ENCODE results near the gene SLC12A4. TPM values are rescaled to one million over a fixed set of nuclear protein-coding genes. Genes with fewer than 3 reads are reported as not detected.

The SLC12A4 gene
- total RNA-seq, 6 donors from 2014 or later, result 54.6 to 276 (median 98.3) TPM

DNA sequence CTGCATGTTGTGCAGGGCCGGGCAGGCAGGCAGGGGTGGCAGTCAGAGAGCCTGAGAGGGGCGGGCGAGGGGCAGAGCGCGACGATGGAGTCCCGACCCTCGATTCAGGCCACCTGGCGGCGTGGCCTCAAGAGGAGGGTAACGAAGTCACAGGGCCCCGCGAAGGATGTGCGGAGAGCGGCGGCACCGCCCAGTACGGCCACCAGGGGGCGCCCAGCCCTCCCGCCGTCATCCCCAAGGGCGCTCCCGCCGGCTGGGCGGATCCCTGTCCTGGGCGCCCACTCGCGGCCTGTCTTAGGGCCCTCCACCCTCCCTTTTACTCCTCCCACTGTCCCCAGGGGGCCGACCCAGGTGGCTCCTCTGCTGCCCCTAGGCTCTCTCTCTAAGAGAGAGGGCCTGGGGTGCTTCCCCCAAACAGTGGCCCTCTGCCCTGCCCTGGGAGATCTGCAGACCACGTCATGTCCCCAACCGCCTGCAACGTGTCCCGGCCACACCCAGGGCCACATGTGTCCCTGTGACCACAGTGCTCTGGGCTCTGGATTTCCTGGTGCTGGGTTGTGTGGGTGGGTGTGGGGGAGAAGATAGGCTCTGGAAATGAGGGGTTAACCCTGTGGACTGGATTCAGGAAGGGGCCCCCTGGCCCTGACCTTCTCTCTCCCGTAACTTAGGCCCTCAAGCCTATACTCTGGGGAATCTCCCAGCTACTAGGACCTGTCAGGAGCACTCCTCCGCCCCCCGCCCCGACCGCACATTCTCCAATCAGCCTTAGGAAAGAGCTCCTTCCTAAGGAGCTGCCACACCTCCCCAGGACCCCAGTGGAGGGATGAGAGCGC is 25.0 kb upstream of the SLC12A4 start:
- H3K4me1 ChIP-seq, result peaks cover 14 to 30% (median 25%) of the 10 kb centered on the region in 4 donors
- H3K4me3 ChIP-seq, result peak overlapping the region in 3 of 4 donors; percentile 30 to 47 (median 36)
- no peaks in the 10 kb centered on the region for H3K27me3 ChIP-seq
- ATAC-seq (ENCODE audit: low FRiP score in 2 of 2) (peak; percentile 96 to 97), DNase-seq (peak; percentile 85 to 97)
- peak; percentile 99 to 100 (median 100) for TF ChIP-seq CTCF (IDR thresholded peaks at IDR 0.05)
- peak; percentile 43 to 53 for TF ChIP-seq POLR2AphosphoS5 (IDR thresholded peaks at IDR 0.05)
- TF ChIP-seq EP300 (IDR thresholded peaks at IDR 0.05), result no peak
- peak in 2 of 4 donors; percentile 25 to 45 for TF ChIP-seq POLR2A (IDR thresholded peaks at IDR 0.05)
- 11 to 39% methylated on average over 7 to 37 of the region's 39 CpGs for WGBS, 2 donors
- peak overlapping the region; percentile 82 to 91 (median 86) for H3K27ac ChIP-seq
- no peaks in the 10 kb centered on the region for H3K9me3 ChIP-seq
- H3K36me3 ChIP-seq, result no peaks in the 10 kb centered on the region

DNA sequence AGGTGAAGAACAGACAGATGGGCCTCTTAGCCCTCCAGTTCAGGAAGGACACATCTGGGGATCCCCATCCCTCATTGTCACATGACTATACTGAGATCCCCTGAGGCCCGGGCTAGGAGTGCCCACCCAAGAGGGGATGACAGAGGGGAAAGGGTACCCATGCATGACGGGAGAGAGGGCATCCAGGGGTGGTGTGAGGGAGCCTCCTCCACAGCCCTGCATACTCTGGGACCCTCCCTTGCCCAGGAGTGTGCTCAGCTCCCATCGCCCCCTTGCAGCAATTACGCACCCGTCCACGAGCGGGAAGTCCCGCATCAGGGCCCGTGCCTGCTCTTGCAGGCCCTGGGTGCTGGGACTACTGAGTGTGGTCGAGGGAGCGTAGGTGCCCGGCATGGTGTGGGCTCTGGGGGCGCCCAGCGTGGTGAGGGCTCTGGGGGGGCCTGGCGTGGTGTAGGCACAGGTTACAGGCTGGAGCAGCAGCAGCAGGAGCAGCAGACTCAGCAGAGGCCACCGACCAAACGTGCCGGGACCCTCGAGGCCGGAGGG is 24.3 kb upstream of the SLC12A4 start:
- 74% methylated on average over 20 of the region's 20 CpGs; no CpG with 5 or more reads in 1 of the 2 donors for WGBS, 2 donors

GRCh38 chr16:67990018-67990386 is 21.6 kb upstream of the SLC12A4 start:
- WGBS, 2 donors, result 81 to 83% methylated on average over 6 of the region's 6 CpGs
- ATAC-seq (ENCODE audit: low FRiP score in 2 of 2) (no peak), DNase-seq (no peak)
- Histone ChIP-seq H3K4me3 (no peak overlapping the region), H3K9me3 (no peaks in the 10 kb centered on the region), H3K27ac (no peak overlapping the region), H3K36me3 (no peaks in the 10 kb centered on the region), H3K27me3 (no peaks in the 10 kb centered on the region), H3K4me1 (peaks cover 23 to 36% (median 27%) of the 10 kb centered on the region in 4 donors)
- TF ChIP-seq POLR2A (IDR thresholded peaks at IDR 0.05), result no peak
- TF ChIP-seq POLR2AphosphoS5 (IDR thresholded peaks at IDR 0.05), result no peak
- TF ChIP-seq CTCF (IDR thresholded peaks at IDR 0.05), result no peak
- no peak for TF ChIP-seq EP300 (IDR thresholded peaks at IDR 0.05)

More for the DNA sequence above, 24.3 kb upstream of the SLC12A4 start:
- no peaks in the 10 kb centered on the region for H3K36me3 ChIP-seq
- no peaks in the 10 kb centered on the region for H3K9me3 ChIP-seq
- no peak for DNase-seq
- H3K27ac ChIP-seq, result peak overlapping the region; percentile 82 to 91 (median 86)
- ATAC-seq (ENCODE audit: low FRiP score in 2 of 2), result no peak
- TF ChIP-seq POLR2A (IDR thresholded peaks at IDR 0.05) (no peak), EP300 (IDR thresholded peaks at IDR 0.05) (no peak), POLR2AphosphoS5 (IDR thresholded peaks at IDR 0.05) (no peak), CTCF (IDR thresholded peaks at IDR 0.05) (no peak)
- H3K4me3 ChIP-seq, result peak overlapping the region in 3 of 4 donors; percentile 30 to 47 (median 36)
- no peaks in the 10 kb centered on the region for H3K27me3 ChIP-seq
- peaks cover 14 to 26% (median 20%) of the 10 kb centered on the region in 4 donors for H3K4me1 ChIP-seq

DNA sequence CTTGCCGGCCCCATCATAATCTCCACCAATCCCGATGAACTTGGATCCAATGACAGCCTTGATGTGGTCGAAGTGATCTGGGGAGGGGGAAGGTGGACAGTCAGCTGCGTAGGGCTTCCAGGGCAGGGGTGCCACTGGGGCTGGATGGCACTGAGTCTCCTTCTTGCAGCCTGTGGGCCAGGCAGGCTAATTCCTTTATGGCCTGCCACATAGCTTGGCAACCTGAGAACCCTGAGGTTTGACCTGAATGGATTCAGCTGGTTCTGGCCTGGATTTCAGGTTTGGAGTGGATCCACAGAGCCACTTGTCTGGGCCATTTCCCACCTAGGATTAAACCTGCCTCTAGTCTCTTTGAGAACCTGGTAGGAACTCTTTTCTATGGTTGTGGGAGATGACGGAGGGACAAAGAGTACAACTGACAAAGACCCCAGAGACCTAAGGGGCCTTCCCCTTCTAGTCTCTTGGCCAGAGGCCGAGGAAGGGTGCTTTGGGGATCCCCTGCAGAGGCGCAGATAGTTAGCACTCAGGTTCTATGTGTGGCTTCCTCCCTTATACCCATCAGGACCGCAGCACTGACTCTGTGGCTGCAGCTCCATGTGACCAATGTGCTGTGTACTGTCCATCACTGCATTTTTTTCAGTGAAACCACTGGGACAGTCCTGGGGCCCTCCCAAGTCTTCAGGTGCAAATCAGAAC is 21.0 kb upstream of the SLC12A4 start:
- H3K9me3 ChIP-seq, result no peaks in the 10 kb centered on the region
- H3K36me3 ChIP-seq, result no peaks in the 10 kb centered on the region
- 95% methylated on average over 4 to 8 of the region's 8 CpGs for WGBS, 2 donors
- ATAC-seq (ENCODE audit: low FRiP score in 2 of 2), result no peak
- TF ChIP-seq CTCF (IDR thresholded peaks at IDR 0.05) (no peak), POLR2AphosphoS5 (IDR thresholded peaks at IDR 0.05) (no peak), POLR2A (IDR thresholded peaks at IDR 0.05) (no peak), EP300 (IDR thresholded peaks at IDR 0.05) (no peak)
- no peak overlapping the region for H3K27ac ChIP-seq
- no peaks in the 10 kb centered on the region for H3K27me3 ChIP-seq
- DNase-seq, result no peak
- H3K4me3 ChIP-seq, result no peak overlapping the region
- peaks cover 29 to 41% (median 30%) of the 10 kb centered on the region in 4 donors for H3K4me1 ChIP-seq
